Loucy (cell line): ENCODE results near the gene TPX2.
A peak's percentile ranks its signal among the peaks of the same experiment; 100 is the strongest.

Experiments used
- H2AFZ ChIP-seq: fragments of 200-600 bp; sonication (generic); 2 replicates; pipeline ENCODE4 v1.6.0; 2016; ENCODE audit warnings: antibody characterized with exemption, mild to moderate bottlenecking, low read length, moderate library complexity
- H3F3A ChIP-seq: fragments of 200-600 bp; 2 replicates; pipeline ENCODE4 v1.6.0; 2016; ENCODE audit warnings: antibody characterized with exemption, low read depth, mild to moderate bottlenecking
- H3K27me3 ChIP-seq: fragments of 200-600 bp; sonication (generic); 2 replicates; pipeline ENCODE4 v1.6.1; 2014; ENCODE audit warnings: low read length, mild to moderate bottlenecking; ENCODE audit not compliant: insufficient read depth, poor library complexity, severe bottlenecking
- H3K36me3 ChIP-seq: fragments of 200-600 bp; sonication (generic); 2 replicates; pipeline ENCODE4 v1.6.1; 2016; ENCODE audit warnings: low read length; ENCODE audit not compliant: insufficient read depth
- H3K4me1 ChIP-seq: fragments of 200-600 bp; sonication (generic); 2 replicates; pipeline ENCODE4 v1.5.1; 2014; ENCODE audit warnings: low read length, mild to moderate bottlenecking; ENCODE audit not compliant: insufficient read depth, poor library complexity, severe bottlenecking
- H3K4me2 ChIP-seq: fragments of 200-600 bp; sonication (generic); 2 replicates; pipeline ENCODE4 v1.6.0; 2014; ENCODE audit warnings: antibody characterized with exemption, low read length, low read depth, mild to moderate bottlenecking; ENCODE audit not compliant: poor library complexity, severe bottlenecking
- H3K4me3 ChIP-seq: fragments of 200-600 bp; sonication (generic); 2 replicates; pipeline ENCODE4 v1.5.1; 2014; ENCODE audit warnings: low read length, mild to moderate bottlenecking, mixed read lengths; ENCODE audit not compliant: poor library complexity, severe bottlenecking
- H3K79me2 ChIP-seq: fragments of 200-600 bp; sonication (generic); 2 replicates; pipeline ENCODE4 v1.6.1; 2014; ENCODE audit warnings: low read length; ENCODE audit not compliant: insufficient read depth
- H3K9ac ChIP-seq: fragments of 200-600 bp; sonication (generic); 2 replicates; pipeline ENCODE4 v1.6.0; 2014; ENCODE audit warnings: mild to moderate bottlenecking, low read depth, low read length, moderate library complexity; ENCODE audit not compliant: poor library complexity, severe bottlenecking
- H3K9me2 ChIP-seq: fragments of 200-600 bp; sonication (generic); replicated peaks from 2 replicates; pipeline ENCODE4 v1.6.1; 2016; ENCODE audit warnings: low read depth, low read length, mixed read lengths
- H3K9me3 ChIP-seq: fragments of 200-600 bp; sonication (generic); 2 replicates; pipeline ENCODE4 v1.6.1; 2014; ENCODE audit warnings: mild to moderate bottlenecking, antibody characterized with exemption, low read length, low read depth; ENCODE audit not compliant: insufficient read depth
- H4K20me1 ChIP-seq: fragments of 200-600 bp; sonication (generic); 2 replicates; pipeline ENCODE4 v1.6.0; 2014; ENCODE audit warnings: antibody characterized with exemption, low read length, mild to moderate bottlenecking; ENCODE audit not compliant: insufficient read depth, poor library complexity, severe bottlenecking
- CTCF ChIP-seq: fragments of 200-600 bp; sonication (generic); conservative IDR thresholded peaks from 2 replicates; pipeline ENCODE4 v1.5.1; 2014; ENCODE audit warnings: mild to moderate bottlenecking, antibody characterized with exemption, low read length
- EZH2phosphoT487 ChIP-seq: fragments of 200-600 bp; IDR thresholded peaks from 2 replicates; pipeline ENCODE4 v1.6.1; 2018; ENCODE audit warnings: antibody characterized with exemption, mild to moderate bottlenecking, moderate library complexity, borderline replicate concordance

The TPX2 gene

DNA sequence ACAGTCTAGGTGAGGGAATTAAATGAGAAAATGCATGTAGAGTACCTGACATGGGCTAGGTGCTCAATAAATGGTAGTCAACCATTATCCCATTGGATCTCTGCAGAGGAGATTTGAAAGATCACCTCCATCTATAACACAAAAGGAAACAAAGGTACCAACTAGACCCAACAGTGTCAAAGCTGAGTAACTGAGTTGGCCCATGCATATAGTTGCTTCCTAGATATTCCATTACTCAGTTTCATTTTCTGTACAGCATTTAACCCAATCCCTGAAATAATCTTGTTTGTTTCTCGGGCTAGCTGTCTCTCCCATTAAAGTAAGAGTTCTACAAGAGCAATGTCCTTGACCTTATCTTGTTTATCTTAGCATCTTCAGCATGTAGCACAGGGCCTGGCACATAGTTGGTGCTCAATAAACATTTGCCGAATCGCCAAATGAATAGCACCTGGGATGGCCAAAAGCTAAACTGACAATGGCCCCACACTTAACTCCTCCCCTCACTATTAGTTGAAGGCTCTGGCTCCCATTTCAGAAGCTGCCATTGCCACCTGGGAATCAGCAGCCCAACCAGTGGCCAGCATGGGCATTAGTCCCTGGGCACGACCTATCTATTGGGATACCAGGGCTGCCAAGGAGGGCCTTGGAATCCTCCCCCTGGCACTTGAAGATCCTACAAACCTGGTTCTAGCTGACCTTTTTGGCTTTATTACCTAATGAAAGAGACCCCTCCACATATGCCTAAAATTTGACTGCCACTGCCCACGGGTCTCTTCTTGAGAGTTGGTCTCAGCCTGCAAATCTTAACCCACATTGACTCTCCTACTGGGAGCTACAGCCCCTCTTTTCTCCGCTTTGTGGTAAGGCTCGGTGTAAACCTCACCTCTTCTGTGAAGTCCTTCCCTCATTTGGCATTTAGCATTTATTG lies 39.0 kb upstream of the TPX2 start:
- Histone ChIP-seq H3K79me2 (peaks cover 78% of the 10 kb centered on the region), H3K4me2 (peak overlapping the region; percentile 46), H3K4me3 (no peak overlapping the region), H3K36me3 (peaks cover 25% of the 10 kb centered on the region), H2AFZ (no peak overlapping the region), H3F3A (no peaks in the 10 kb centered on the region), H3K4me1 (peaks cover 17% of the 10 kb centered on the region), H3K9me3 (no peaks in the 10 kb centered on the region), H4K20me1 (peaks cover 15% of the 10 kb centered on the region), H3K27me3 (no peaks in the 10 kb centered on the region), H3K9me2 (no peaks in the 10 kb centered on the region), H3K9ac (peak overlapping the region; percentile 47)
- TF ChIP-seq EZH2phosphoT487 (no peak), CTCF (no peak)

GRCh38 chr20:31700747-31701146 lies 38.3 kb upstream of the TPX2 start:
- Histone ChIP-seq H3K36me3 (peaks cover 31% of the 10 kb centered on the region), H3K4me3 (no peak overlapping the region), H3F3A (no peaks in the 10 kb centered on the region), H3K4me2 (no peak overlapping the region), H3K4me1 (peaks cover 13% of the 10 kb centered on the region), H2AFZ (no peak overlapping the region), H3K9me3 (no peaks in the 10 kb centered on the region), H3K9me2 (no peaks in the 10 kb centered on the region), H3K79me2 (peaks cover 78% of the 10 kb centered on the region), H3K9ac (no peak overlapping the region), H3K27me3 (no peaks in the 10 kb centered on the region), H4K20me1 (peaks cover 18% of the 10 kb centered on the region)
- TF ChIP-seq CTCF: no peak
- TF ChIP-seq EZH2phosphoT487: no peak

- Histone ChIP-seq H3K36me3 (peaks cover 32% of the 10 kb centered on the region; the same call in 1 of the 2 replicates), H3K4me1 (peaks cover 13% of the 10 kb centered on the region), H3K9me2 (no peaks in the 10 kb centered on the region), H3K4me2 (no peak overlapping the region), H2AFZ (no peak overlapping the region), H3K9me3 (no peaks in the 10 kb centered on the region), H3F3A (no peaks in the 10 kb centered on the region), H3K9ac (no peak overlapping the region), H3K27me3 (no peaks in the 10 kb centered on the region), H3K4me3 (no peak overlapping the region), H4K20me1 (peaks cover 19% of the 10 kb centered on the region), H3K79me2 (peaks cover 79% of the 10 kb centered on the region)
- no peak for TF ChIP-seq CTCF
- no peak for TF ChIP-seq EZH2phosphoT487
Measured at GRCh38 chr20:31701591-31701990, 37.5 kb upstream of the TPX2 start.
